Measurements from ENCODE around the gene KDM3A. TPM values are rescaled to one million over a fixed set of nuclear protein-coding genes. Genes with fewer than 3 reads are reported as not detected.

Gene KDM3A
- total RNA-seq, 1 donor from 2014 or later = 76.2 TPM

- no peak for DNase-seq (ENCODE audit: low read depth)
- Mint-ChIP-seq H3K36me3 (ENCODE audit: low read depth, unreplicated experiment) (peaks cover 8% of the 10 kb centered on the region), H3K4me1 (ENCODE audit: low read depth, unreplicated experiment) (peaks cover 9% of the 10 kb centered on the region), H3K4me3 (ENCODE audit: unreplicated experiment) (peak overlapping the region; percentile 92), H3K27ac (ENCODE audit: unreplicated experiment) (peak overlapping the region; percentile 100), H3K9me3 (ENCODE audit: unreplicated experiment) (peaks cover 10% of the 10 kb centered on the region), H3K27me3 (ENCODE audit: low read depth, unreplicated experiment) (no peaks in the 10 kb centered on the region)
- H3K9ac ChIP-seq (ENCODE audit: low read length) = no peak overlapping the region
- H3K4me2 ChIP-seq (ENCODE audit: low read length) = peak overlapping the region; percentile 87
- no peaks in the 10 kb centered on the region for H3K27me3 ChIP-seq (ENCODE audit: insufficient read depth, low read length)
- H4K20me1 ChIP-seq (ENCODE audit: insufficient read depth, low read length) = peaks cover 31% of the 10 kb centered on the region
- H3K79me2 ChIP-seq (ENCODE audit: insufficient read depth, low read length) = peaks cover 32% of the 10 kb centered on the region
- FAIRE-seq = no peak
- peak overlapping the region; percentile 98 for H3K27ac ChIP-seq (ENCODE audit: low read depth, low read length)
- H3K4me3 ChIP-seq (ENCODE audit: insufficient read depth, low read depth, low read length) = no peak overlapping the region
- no peaks in the 10 kb centered on the region for H3K9me3 ChIP-seq (ENCODE audit: insufficient read depth, low read depth, low read length)
- H3K4me1 ChIP-seq (ENCODE audit: insufficient read depth, low read length) = peaks cover 10% of the 10 kb centered on the region
- no peaks in the 10 kb centered on the region for H3K36me3 ChIP-seq (ENCODE audit: insufficient read depth, low read length)
- TF ChIP-seq EZH2 (IDR thresholded peaks at IDR 0.05; ENCODE audit: insufficient read depth, low read length) = no peak
- TF ChIP-seq, protein P1, sequence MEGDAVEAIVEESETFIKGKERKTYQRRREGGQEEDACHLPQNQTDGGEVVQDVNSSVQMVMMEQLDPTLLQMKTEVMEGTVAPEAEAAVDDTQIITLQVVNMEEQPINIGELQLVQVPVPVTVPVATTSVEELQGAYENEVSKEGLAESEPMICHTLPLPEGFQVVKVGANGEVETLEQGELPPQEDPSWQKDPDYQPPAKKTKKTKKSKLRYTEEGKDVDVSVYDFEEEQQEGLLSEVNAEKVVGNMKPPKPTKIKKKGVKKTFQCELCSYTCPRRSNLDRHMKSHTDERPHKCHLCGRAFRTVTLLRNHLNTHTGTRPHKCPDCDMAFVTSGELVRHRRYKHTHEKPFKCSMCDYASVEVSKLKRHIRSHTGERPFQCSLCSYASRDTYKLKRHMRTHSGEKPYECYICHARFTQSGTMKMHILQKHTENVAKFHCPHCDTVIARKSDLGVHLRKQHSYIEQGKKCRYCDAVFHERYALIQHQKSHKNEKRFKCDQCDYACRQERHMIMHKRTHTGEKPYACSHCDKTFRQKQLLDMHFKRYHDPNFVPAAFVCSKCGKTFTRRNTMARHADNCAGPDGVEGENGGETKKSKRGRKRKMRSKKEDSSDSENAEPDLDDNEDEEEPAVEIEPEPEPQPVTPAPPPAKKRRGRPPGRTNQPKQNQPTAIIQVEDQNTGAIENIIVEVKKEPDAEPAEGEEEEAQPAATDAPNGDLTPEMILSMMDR (IDR thresholded peaks at IDR 0.05; ENCODE audit: insufficient read depth, low read depth, low read length) = no peak
- H2AFZ ChIP-seq (ENCODE audit: low read depth, low read length) = peak overlapping the region; percentile 88
Observed at GRCh38 chr2:86439879-86440630, 1.1 kb upstream of the KDM3A start.

GRCh38 chr2:86441392-86441881 lies 266 bp downstream of the KDM3A start:
- peak overlapping the region; percentile 99 for H3K4me2 ChIP-seq (ENCODE audit: low read length)
- peaks cover 17% of the 10 kb centered on the region for H3K4me1 Mint-ChIP-seq (ENCODE audit: low read depth, unreplicated experiment)

More at GRCh38 chr2:86441392-86441881, 266 bp downstream of the KDM3A start:
- Mint-ChIP-seq H3K36me3 (ENCODE audit: low read depth, unreplicated experiment) (peaks cover 8% of the 10 kb centered on the region), H3K27ac (ENCODE audit: unreplicated experiment) (peak overlapping the region; percentile 100), H3K4me3 (ENCODE audit: unreplicated experiment) (peak overlapping the region; percentile 92), H3K27me3 (ENCODE audit: low read depth, unreplicated experiment) (no peaks in the 10 kb centered on the region), H3K9me3 (ENCODE audit: unreplicated experiment) (peaks cover 10% of the 10 kb centered on the region)
- no peaks in the 10 kb centered on the region for H3K27me3 ChIP-seq (ENCODE audit: insufficient read depth, low read length)
- peaks cover 46% of the 10 kb centered on the region for H3K79me2 ChIP-seq (ENCODE audit: insufficient read depth, low read length)
- H3K9ac ChIP-seq (ENCODE audit: low read length) = peak overlapping the region; percentile 93
- peak overlapping the region; percentile 87 for H3K27ac ChIP-seq (ENCODE audit: low read depth, low read length)
- H2AFZ ChIP-seq (ENCODE audit: low read depth, low read length) = no peak overlapping the region
- no peak for FAIRE-seq
- peaks cover 10% of the 10 kb centered on the region for H3K4me1 ChIP-seq (ENCODE audit: insufficient read depth, low read length)
- DNase-seq (ENCODE audit: low read depth) = no peak
- no peaks in the 10 kb centered on the region for H3K9me3 ChIP-seq (ENCODE audit: insufficient read depth, low read depth, low read length)
- peaks cover 7% of the 10 kb centered on the region for H3K36me3 ChIP-seq (ENCODE audit: insufficient read depth, low read length)
- H4K20me1 ChIP-seq (ENCODE audit: insufficient read depth, low read length) = peaks cover 44% of the 10 kb centered on the region
- TF ChIP-seq, protein P1 (IDR thresholded peaks at IDR 0.05; ENCODE audit: insufficient read depth, low read depth, low read length) = no peak
- no peak for TF ChIP-seq EZH2 (IDR thresholded peaks at IDR 0.05; ENCODE audit: insufficient read depth, low read length)
- H3K4me3 ChIP-seq (ENCODE audit: insufficient read depth, low read depth, low read length) = peak overlapping the region; percentile 99

All from astrocyte (in vitro differentiated cells and primary cell).